Lung (tissue), 12 donors: ENCODE measurements around the gene CDC42BPB. TPM values are rescaled to one million over a fixed set of nuclear protein-coding genes. Genes with fewer than 3 reads are reported as not detected.

Source experiments
- ATAC-seq: fragments of 200-7000 bp; cut with Tn5 transposase; one replicate; pipeline ENCODE4 v1.9.1; 2020; ENCODE audit warnings: moderate number of reproducible peaks; ENCODE audit not compliant: insufficient read depth, low FRiP score
- DNase-seq, 3 donors: peaks; one replicate each; pipeline ENCODE4 v3.0.0-alpha.2; 2013 to 2017
- H3K27ac ChIP-seq, 2 donors: one replicate each; pipeline ENCODE4 v1.5.1; 2013; ENCODE audit warnings: mild to moderate bottlenecking in 2 of 2, moderate library complexity in 2 of 2, control low read depth in 1 of 2, inconsistent platforms in 1 of 2, low read depth in 1 of 2, low read length in 1 of 2
- H3K27me3 ChIP-seq, 3 donors: one replicate each; pipeline ENCODE4 v1.5.1; 2013; ENCODE audit warnings: low read length in 2 of 3; ENCODE audit not compliant: control insufficient read depth in 3 of 3, insufficient read depth in 3 of 3
- H3K36me3 ChIP-seq, 4 donors: one replicate each; pipeline ENCODE4 v1.5.1; 2013; ENCODE audit warnings: low read length in 4 of 4, mild to moderate bottlenecking in 1 of 4, moderate library complexity in 1 of 4; ENCODE audit not compliant: control insufficient read depth in 4 of 4, insufficient read depth in 4 of 4
- H3K4me1 ChIP-seq, 5 donors: one replicate each; pipeline ENCODE4 v1.5.1; 2013; ENCODE audit warnings: low read length in 5 of 5, mild to moderate bottlenecking in 2 of 5, moderate library complexity in 1 of 5; ENCODE audit not compliant: control insufficient read depth in 5 of 5, insufficient read depth in 5 of 5
- H3K4me3 ChIP-seq: one replicate; pipeline ENCODE4 v1.5.1; 2013; ENCODE audit warnings: mild to moderate bottlenecking, control low read depth, moderate library complexity
- H3K9ac ChIP-seq, 2 donors: one replicate each; pipeline ENCODE4 v1.5.1; 2013; ENCODE audit warnings: low read length in 2 of 2, control low read depth in 1 of 2; ENCODE audit not compliant: insufficient read depth in 1 of 2
- H3K9me3 ChIP-seq, 4 donors: one replicate each; pipeline ENCODE4 v1.5.1; 2013; ENCODE audit warnings: low read length in 3 of 4, mild to moderate bottlenecking in 1 of 4, moderate library complexity in 1 of 4; ENCODE audit not compliant: control insufficient read depth in 4 of 4, insufficient read depth in 3 of 4
- WGBS, 2 donors: extraction: QIAGEN DNeasy Blood & Tissue Kit; methylation state at CpG; one replicate each; pipeline ENCODE4 v1.1.7; 2013; 5-methylcytosine and 5-hydroxymethylcytosine counted together
- polyA plus RNA-seq, 2 donors: library from polyadenylated mRNA; stranded (reverse); fragments of 200-250 nt; gene quantifications; one replicate each; pipeline ENCODE4 v1.2.1, GENCODE V29; 2013
- total RNA-seq, 2 donors: library from RNA; depleted of rRNA in 1 of 2; stranded (reverse); fragments of >200 nt in 1 of 2; gene quantifications; one replicate each; pipeline ENCODE4 v1.2.1, GENCODE V29; 2014 to 2021
- TF ChIP-seq, protein P1 (sequence below): IDR thresholded peaks from 2 replicates; pipeline ENCODE4 v1.5.1; 2012; ENCODE audit warnings: mild to moderate bottlenecking; ENCODE audit errors: control extremely low read depth, extremely low read depth
- donor health status: control.
- donor health status: control.
- donor health status: Bipolar disorder and iron deficiency.
- donor health status: healthy.
- donor health status: DM: yes; HTN: yes; CAD: no.

Gene CDC42BPB
- total and polyA plus RNA-seq, 4 donors, result 39.3 to 97.9 (median 66.6) TPM

DNA sequence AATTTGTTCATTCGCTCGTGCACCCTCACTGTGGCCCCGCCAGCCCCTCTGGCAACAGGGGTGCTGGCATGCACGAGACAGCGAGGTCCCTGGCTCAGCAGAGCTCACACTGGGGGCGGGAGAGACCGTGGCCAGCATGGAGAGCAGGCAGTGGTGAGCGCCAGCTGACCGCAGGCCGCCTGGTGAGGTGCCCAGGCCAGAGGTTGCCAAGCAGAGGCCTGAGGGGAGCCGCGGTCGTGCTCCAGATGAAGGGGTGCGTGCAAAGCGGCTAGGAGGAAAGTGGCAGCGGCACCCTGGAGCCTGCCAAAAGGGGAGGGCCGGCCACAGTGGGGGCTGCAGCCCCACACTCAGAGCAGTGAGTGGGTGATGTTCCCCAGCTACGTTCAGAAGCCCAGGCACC lies 56.1 kb downstream of the CDC42BPB start:
- no peak overlapping the region for H3K27ac ChIP-seq
- no peaks in the 10 kb centered on the region for H3K4me1 ChIP-seq
- peaks cover 4 to 46% (median 19%) of the 10 kb centered on the region in 4 donors for H3K36me3 ChIP-seq
- H3K9me3 ChIP-seq, result no peaks in the 10 kb centered on the region
- no peak for DNase-seq
- TF ChIP-seq, protein P1, sequence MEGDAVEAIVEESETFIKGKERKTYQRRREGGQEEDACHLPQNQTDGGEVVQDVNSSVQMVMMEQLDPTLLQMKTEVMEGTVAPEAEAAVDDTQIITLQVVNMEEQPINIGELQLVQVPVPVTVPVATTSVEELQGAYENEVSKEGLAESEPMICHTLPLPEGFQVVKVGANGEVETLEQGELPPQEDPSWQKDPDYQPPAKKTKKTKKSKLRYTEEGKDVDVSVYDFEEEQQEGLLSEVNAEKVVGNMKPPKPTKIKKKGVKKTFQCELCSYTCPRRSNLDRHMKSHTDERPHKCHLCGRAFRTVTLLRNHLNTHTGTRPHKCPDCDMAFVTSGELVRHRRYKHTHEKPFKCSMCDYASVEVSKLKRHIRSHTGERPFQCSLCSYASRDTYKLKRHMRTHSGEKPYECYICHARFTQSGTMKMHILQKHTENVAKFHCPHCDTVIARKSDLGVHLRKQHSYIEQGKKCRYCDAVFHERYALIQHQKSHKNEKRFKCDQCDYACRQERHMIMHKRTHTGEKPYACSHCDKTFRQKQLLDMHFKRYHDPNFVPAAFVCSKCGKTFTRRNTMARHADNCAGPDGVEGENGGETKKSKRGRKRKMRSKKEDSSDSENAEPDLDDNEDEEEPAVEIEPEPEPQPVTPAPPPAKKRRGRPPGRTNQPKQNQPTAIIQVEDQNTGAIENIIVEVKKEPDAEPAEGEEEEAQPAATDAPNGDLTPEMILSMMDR, result no peak
- no peak overlapping the region for H3K9ac ChIP-seq
- H3K27me3 ChIP-seq, result no peaks in the 10 kb centered on the region
- WGBS, 2 donors, result 93 to 96% methylated on average over 18 of the region's 18 CpGs
- H3K4me3 ChIP-seq, result no peak overlapping the region
- ATAC-seq, result no peak

DNA sequence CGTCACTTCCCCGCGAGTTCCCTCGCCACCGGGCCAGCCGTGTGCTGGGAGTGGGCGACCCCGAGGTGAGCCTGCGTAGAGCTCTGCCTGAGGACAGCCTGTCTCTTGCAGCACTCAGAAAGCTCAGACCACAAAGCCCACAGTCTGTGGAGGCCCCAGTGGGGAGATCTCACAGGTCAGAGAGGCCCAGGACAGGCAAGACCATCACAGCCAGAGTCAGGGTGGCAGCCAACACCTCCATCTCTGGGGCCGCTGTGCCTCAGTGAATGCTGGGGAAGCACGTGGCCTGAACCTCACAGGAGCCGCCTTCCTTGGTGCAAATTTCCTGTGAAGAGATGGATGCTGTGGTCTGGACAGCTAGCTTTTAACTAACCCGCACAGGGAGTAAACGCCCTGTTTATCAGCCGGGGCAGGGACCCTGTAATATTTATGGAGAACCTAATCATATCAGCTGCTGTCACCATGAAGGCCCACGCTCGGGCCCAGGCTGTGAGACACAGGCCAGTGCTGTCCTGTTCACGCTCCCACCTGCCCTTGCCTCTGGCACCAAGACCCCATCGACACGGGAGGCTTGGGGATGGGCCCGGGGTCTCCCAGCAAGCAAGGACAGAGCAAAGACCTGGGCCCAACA lies 56.9 kb downstream of the CDC42BPB start:
- WGBS, 2 donors, result 93% methylated on average over 21 of the region's 21 CpGs
- no peak for ATAC-seq
- H3K4me1 ChIP-seq, result no peaks in the 10 kb centered on the region
- no peaks in the 10 kb centered on the region for H3K9me3 ChIP-seq
- no peak for DNase-seq
- no peaks in the 10 kb centered on the region for H3K27me3 ChIP-seq
- peaks cover 6 to 46% (median 20%) of the 10 kb centered on the region in 4 donors for H3K36me3 ChIP-seq
- no peak overlapping the region for H3K27ac ChIP-seq
- TF ChIP-seq, protein P1, result no peak
- H3K9ac ChIP-seq, result no peak overlapping the region
- H3K4me3 ChIP-seq, result no peak overlapping the region

DNA sequence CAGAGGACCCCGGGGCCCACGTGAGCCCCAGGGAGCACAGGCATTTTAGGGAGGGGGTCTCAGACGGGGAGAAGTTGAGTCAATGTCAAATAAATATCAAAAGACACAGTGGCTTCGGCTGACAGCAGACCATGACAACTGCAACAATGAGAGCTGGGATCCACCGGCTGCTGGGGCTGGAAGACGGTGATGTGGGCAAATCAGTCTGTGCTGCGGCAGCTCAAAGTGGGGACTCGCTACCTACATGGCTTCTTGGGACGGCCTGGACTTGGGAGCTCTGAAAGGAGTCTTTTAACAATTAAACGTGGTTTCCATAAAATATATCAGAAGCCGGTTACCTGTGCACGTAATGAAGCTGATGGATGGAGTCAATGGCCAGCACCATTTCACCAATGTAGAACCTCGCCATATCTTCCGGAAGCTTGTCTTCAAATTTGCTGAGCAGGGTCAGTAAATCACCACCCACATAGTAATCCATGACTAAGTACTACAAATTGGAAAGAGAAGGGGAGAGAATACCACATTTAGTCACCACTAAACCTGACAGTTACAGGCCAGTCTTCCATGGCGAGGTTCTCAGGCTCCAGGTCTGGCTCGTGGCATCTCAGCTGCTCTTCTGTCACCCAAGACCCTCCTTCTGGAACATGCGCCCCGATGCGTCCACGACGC lies 58.0 kb downstream of the CDC42BPB start:
- DNase-seq (no peak), ATAC-seq (no peak)
- Histone ChIP-seq H3K27ac (no peak overlapping the region), H3K9me3 (no peaks in the 10 kb centered on the region), H3K4me3 (no peak overlapping the region), H3K4me1 (no peaks in the 10 kb centered on the region), H3K9ac (no peak overlapping the region), H3K27me3 (no peaks in the 10 kb centered on the region), H3K36me3 (peaks cover 10 to 50% (median 25%) of the 10 kb centered on the region in 4 donors)
- TF ChIP-seq, protein P1, result no peak
- WGBS, 2 donors, result 96 to 97% methylated on average over 21 of the region's 21 CpGs
